Right renal cortex interstitium (tissue), 3 donors: ENCODE results near the gene NPDC1. TPM values are rescaled to one million over a fixed set of nuclear protein-coding genes. Genes with fewer than 3 reads are reported as not detected.

Experiments
- DNase-seq, 3 donors: peaks; one replicate each; pipeline ENCODE4 v3.0.0-alpha.2; 2013; ENCODE audit warnings: low read depth in 3 of 3, low spot score in 2 of 3
- polyA plus RNA-seq, 3 donors: library from polyadenylated mRNA; unstranded; fragments of 120-200 nt; gene quantifications; one replicate each; pipeline ENCODE4 v1.2.1, GENCODE V29; 2013; ENCODE audit not compliant: insufficient read length in 3 of 3

Gene NPDC1
- polyA plus RNA-seq, result 10 to 100 TPM; 16.3 to 20.1 (median 18.7) TPM

- DNase-seq, result no peak
Measured at GRCh38 chr9:137046088-137046787, at the start of gene NPDC1. TSS of gene NPDC1 (minus strand) at chr9:137046177. CDS start at chr9:137045989, 188 bp downstream.

- DNase-seq, result no peak
Measured at GRCh38 chr9:137089232-137089947, 43.4 kb upstream of the NPDC1 start.

GRCh38 chr9:137088121-137088520 is 42.1 kb upstream of the NPDC1 start:
- no peak for DNase-seq

GRCh38 chr9:137087409-137087925 is 41.5 kb upstream of the NPDC1 start:
- DNase-seq, result no peak

- DNase-seq, result peak; percentile 91 to 96 (median 95)
Measured at GRCh38 chr9:137086531-137087408, 40.8 kb upstream of the NPDC1 start, which contains the start of gene MAN1B1. TSS of gene MAN1B1 (plus strand) at chr9:137086985. CDS start at chr9:137087000, 15 bp downstream.

- DNase-seq, result no peak
Measured at GRCh38 chr9:137085920-137086530, 40.0 kb upstream of the NPDC1 start.

- DNase-seq, result no peak
Measured at GRCh38 chr9:137084526-137084925, 38.5 kb upstream of the NPDC1 start.

- no peak for DNase-seq
Measured at GRCh38 chr9:137083394-137084004, 37.5 kb upstream of the NPDC1 start.

- no peak for DNase-seq
Measured at GRCh38 chr9:137082925-137083290, 36.9 kb upstream of the NPDC1 start.

- no peak for DNase-seq
Measured at GRCh38 chr9:137082222-137082924, 36.4 kb upstream of the NPDC1 start.

GRCh38 chr9:137080260-137081122 is 34.5 kb upstream of the NPDC1 start:
- no peak for DNase-seq

- DNase-seq, result no peak
Measured at GRCh38 chr9:137079401-137079787, 33.4 kb upstream of the NPDC1 start.

- DNase-seq, result no peak
Measured at GRCh38 chr9:137078701-137079400, 32.9 kb upstream of the NPDC1 start.

GRCh38 chr9:137077758-137078693 is 32.0 kb upstream of the NPDC1 start:
- DNase-seq, result no peak

GRCh38 chr9:137077010-137077747 is 31.2 kb upstream of the NPDC1 start, which contains the start of gene UAP1L1:
TSS of gene UAP1L1 (plus strand) at chr9:137077517. CDS start at chr9:137077533, 16 bp downstream.
- no peak for DNase-seq

GRCh38 chr9:137076636-137077009 is 30.6 kb upstream of the NPDC1 start:
- DNase-seq, result no peak
